Calu3 (cell line): Measurements from ENCODE around the gene AK5. TPM values are rescaled to one million over a fixed set of nuclear protein-coding genes. Genes with fewer than 3 reads are reported as not detected.

Experiments used
- BruUV-seq: library from RNA; stranded (reverse); fragments of 400-500 nt; replicated peaks from 2 replicates; lab custom pipeline; 2021; lab: Mats Ljungman, UMichigan
- CTCF ChIA-PET: fragments of 300-600 bp; sonication (Branson Sonifier 250); formaldehyde crosslinking; loops from one replicate; lab custom pipeline; 2022; ENCODE audit warnings: antibody characterized with exemption; lab: Charles Lee
- DNase-seq: peaks from one replicate; pipeline ENCODE4 v3.0.0; 2022
- H3K27ac Mint-ChIP-seq: one replicate; pipeline ENCODE4 v1.8.0; 2022; ENCODE audit warnings: mixed read lengths; ENCODE audit not compliant: unreplicated experiment
- H3K27me3 Mint-ChIP-seq: one replicate; pipeline ENCODE4 v1.8.0; 2022; ENCODE audit warnings: mixed read lengths; ENCODE audit not compliant: unreplicated experiment
- H3K36me3 Mint-ChIP-seq: one replicate; pipeline ENCODE4 v1.8.0; 2022; ENCODE audit warnings: mild to moderate bottlenecking, moderate library complexity, mixed read lengths; ENCODE audit not compliant: insufficient read depth, unreplicated experiment
- H3K4me1 Mint-ChIP-seq: one replicate; pipeline ENCODE4 v1.8.0; 2022; ENCODE audit warnings: mild to moderate bottlenecking, low read depth, mixed read lengths; ENCODE audit not compliant: unreplicated experiment
- H3K4me3 Mint-ChIP-seq: one replicate; pipeline ENCODE4 v1.8.0; 2022; ENCODE audit warnings: mild to moderate bottlenecking, low read depth, moderate library complexity, mixed read lengths; ENCODE audit not compliant: unreplicated experiment
- H3K9me3 Mint-ChIP-seq: one replicate; pipeline ENCODE4 v1.8.0; 2022; ENCODE audit warnings: low read depth, mixed read lengths; ENCODE audit not compliant: unreplicated experiment
- intact Hi-C: fragments of 100-400 bp; cut with micrococcal nuclease; formaldehyde crosslinking; loops from one replicate; pipeline ENCODE4 v1.10.0; 2022; ENCODE audit not compliant: unreplicated experiment
- total RNA-seq: library from RNA; stranded (reverse); gene quantifications from 2 replicates; pipeline ENCODE4 v1.2.3, GENCODE V29; 2022
- TF ChIP-seq, protein P1 (sequence below): fragments of 200-600 bp; IDR thresholded peaks from one replicate; pipeline ENCODE4 v1.8.0; 2022; ENCODE audit warnings: antibody characterized with exemption; ENCODE audit not compliant: unreplicated experiment

The AK5 gene
- total RNA-seq, 1 experiment from 2014 or later = not detected

DNA sequence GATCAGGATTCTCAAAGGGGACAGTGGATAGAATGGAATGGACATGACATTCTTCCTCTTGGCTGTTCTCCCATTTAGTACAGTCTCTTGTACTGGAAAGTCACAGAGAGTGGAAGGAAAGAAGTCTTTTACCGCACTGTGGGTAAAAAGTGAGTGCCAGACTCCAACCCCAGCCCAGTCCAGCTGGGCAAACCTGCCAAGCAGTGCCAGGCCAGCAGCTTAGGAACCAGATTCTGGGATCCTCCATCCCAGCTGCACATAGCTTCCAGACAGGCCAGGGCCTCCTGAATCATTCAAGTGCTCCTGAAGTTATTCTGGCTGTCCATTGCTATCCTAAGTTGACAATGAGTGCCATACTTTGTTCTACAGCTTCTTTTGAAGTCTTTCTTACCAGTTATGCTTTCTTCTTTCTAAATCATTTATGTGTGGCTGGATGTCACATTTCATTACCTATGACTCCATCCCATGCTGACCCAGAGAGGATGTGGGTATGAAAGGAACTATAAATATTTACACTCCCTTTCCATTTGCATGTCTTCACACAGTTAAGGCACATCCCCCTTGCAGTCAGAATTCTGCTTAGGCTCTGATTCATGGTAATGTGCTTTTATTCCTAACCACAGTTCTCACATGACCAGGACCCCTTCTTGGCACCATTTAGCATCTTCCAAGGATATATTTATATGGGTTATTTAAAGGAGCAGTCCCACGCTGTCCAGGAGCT, 88.9 kb downstream of the AK5 start:
- no peak for DNase-seq
- CTCF ChIA-PET = no interaction called here
- Mint-ChIP-seq H3K4me1 (no peaks in the 10 kb centered on the region), H3K4me3 (no peak overlapping the region), H3K9me3 (no peaks in the 10 kb centered on the region), H3K36me3 (no peaks in the 10 kb centered on the region), H3K27ac (no peak overlapping the region), H3K27me3 (no peaks in the 10 kb centered on the region)
- intact Hi-C loops = no loop called here
- no TSS peak for BruUV-seq
- TF ChIP-seq, protein P1, sequence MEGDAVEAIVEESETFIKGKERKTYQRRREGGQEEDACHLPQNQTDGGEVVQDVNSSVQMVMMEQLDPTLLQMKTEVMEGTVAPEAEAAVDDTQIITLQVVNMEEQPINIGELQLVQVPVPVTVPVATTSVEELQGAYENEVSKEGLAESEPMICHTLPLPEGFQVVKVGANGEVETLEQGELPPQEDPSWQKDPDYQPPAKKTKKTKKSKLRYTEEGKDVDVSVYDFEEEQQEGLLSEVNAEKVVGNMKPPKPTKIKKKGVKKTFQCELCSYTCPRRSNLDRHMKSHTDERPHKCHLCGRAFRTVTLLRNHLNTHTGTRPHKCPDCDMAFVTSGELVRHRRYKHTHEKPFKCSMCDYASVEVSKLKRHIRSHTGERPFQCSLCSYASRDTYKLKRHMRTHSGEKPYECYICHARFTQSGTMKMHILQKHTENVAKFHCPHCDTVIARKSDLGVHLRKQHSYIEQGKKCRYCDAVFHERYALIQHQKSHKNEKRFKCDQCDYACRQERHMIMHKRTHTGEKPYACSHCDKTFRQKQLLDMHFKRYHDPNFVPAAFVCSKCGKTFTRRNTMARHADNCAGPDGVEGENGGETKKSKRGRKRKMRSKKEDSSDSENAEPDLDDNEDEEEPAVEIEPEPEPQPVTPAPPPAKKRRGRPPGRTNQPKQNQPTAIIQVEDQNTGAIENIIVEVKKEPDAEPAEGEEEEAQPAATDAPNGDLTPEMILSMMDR = no peak

DNA sequence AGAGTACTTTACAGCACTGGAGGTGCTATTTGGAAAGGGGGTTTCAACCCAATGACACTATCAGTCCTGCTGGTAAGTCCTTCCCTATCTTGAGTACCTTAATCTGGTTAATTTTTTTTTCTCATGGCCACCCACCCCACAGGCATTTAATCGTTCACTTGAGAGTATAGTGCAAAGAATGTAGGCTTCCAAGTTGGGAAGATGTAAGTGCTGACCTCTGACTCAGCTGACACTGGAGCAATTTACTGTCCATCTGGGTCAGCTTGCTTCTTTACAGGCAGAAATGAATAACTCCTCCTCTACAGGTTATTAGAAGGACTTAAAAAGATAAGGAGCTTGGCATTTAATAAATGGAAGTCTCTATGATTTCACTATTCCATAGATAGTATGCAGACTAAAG, 89.6 kb downstream of the AK5 start:
- Mint-ChIP-seq H3K27me3 (no peaks in the 10 kb centered on the region), H3K4me3 (no peak overlapping the region), H3K36me3 (no peaks in the 10 kb centered on the region), H3K9me3 (no peaks in the 10 kb centered on the region), H3K4me1 (no peaks in the 10 kb centered on the region), H3K27ac (no peak overlapping the region)
- intact Hi-C loops = no loop called here
- DNase-seq = no peak
- TF ChIP-seq, protein P1 = no peak
- no TSS peak for BruUV-seq
- CTCF ChIA-PET = no interaction called here

DNA sequence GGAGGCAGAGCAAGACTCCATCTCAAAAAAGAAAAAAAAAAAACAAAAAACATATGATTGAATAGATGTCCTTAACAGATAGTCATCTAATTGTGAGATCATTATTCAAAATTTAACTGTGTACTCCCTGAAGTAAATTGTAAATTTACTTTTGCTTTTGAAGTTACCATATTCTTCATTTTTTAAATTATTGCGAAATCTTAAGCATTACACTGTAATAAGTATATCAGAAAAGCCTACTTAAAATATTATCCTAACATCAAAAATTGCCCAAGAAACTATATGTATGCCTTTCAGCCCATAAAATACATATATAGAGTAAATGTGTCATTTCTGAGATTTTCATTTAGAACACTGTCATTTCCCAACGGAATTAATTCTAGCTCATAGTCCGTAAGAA, 91.9 kb downstream of the AK5 start:
- TF ChIP-seq, protein P1 = no peak
- no peak overlapping the region for H3K4me3 Mint-ChIP-seq
- no peaks in the 10 kb centered on the region for H3K27me3 Mint-ChIP-seq
- no TSS peak for BruUV-seq
- intact Hi-C loops = no loop called here
- H3K27ac Mint-ChIP-seq = no peak overlapping the region
- H3K4me1 Mint-ChIP-seq = no peaks in the 10 kb centered on the region
- H3K36me3 Mint-ChIP-seq = no peaks in the 10 kb centered on the region
- CTCF ChIA-PET = no interaction called here
- no peak for DNase-seq
- H3K9me3 Mint-ChIP-seq = no peaks in the 10 kb centered on the region

DNA sequence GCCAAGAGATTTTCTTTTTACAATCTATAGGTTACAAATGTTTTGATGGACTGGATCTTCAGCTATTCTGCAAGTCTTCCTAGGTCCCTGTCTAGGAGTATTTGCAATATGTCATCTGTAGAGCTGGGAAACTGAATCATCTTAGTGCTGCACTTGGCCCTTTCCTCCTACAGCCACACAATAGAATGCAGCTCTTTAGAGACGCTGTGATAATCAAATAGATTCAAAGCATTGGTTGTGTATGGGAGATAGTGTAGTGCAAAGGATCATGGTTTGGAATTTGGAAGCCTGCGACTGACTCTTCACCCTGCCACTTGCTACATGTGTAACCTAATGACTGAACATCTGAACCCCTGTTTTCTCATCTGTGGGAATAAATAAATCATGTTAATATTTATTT, 93.7 kb downstream of the AK5 start:
- BruUV-seq = no TSS peak
- CTCF ChIA-PET = no interaction called here
- H3K4me3 Mint-ChIP-seq = no peak overlapping the region
- no peaks in the 10 kb centered on the region for H3K27me3 Mint-ChIP-seq
- TF ChIP-seq, protein P1 = no peak
- H3K36me3 Mint-ChIP-seq = no peaks in the 10 kb centered on the region
- H3K9me3 Mint-ChIP-seq = no peaks in the 10 kb centered on the region
- H3K27ac Mint-ChIP-seq = no peak overlapping the region
- no peak for DNase-seq
- H3K4me1 Mint-ChIP-seq = no peaks in the 10 kb centered on the region
- intact Hi-C loops = no loop called here
